22Rv1 (cell line): ENCODE data around the gene TMEM135.

ENCODE experiments used
- ZFX ChIP-seq: fragments of 450-650 bp; IDR thresholded peaks from 2 replicates; pipeline ENCODE4 v1.6.1; 2017; ENCODE audit warnings: antibody characterized with exemption, borderline replicate concordance
- TF ChIP-seq, protein P1 (sequence below): fragments of 450-650 bp; IDR thresholded peaks from 2 replicates; pipeline ENCODE4 v1.5.1; 2017; ENCODE audit warnings: mild to moderate bottlenecking

DNA sequence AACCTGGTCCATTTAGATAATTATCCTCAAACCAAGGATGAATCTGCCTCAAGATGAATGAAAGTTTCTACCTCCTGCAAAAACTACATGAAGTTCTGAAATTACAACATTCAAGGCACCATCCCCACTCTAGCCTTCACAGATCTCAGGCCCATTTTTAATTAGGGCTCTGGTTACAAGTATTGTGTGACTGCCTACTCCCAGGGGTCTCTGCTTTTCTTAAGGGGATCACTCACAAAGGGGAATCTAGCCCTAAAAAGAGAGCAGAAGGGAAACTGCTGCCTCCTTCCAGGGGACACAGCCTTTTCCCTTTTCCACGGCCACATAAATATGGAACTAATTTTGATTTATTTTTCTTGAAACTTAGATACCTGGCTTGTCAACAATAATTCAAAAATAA lies 17.4 kb upstream of the TMEM135 start:
- TF ChIP-seq, protein P1, sequence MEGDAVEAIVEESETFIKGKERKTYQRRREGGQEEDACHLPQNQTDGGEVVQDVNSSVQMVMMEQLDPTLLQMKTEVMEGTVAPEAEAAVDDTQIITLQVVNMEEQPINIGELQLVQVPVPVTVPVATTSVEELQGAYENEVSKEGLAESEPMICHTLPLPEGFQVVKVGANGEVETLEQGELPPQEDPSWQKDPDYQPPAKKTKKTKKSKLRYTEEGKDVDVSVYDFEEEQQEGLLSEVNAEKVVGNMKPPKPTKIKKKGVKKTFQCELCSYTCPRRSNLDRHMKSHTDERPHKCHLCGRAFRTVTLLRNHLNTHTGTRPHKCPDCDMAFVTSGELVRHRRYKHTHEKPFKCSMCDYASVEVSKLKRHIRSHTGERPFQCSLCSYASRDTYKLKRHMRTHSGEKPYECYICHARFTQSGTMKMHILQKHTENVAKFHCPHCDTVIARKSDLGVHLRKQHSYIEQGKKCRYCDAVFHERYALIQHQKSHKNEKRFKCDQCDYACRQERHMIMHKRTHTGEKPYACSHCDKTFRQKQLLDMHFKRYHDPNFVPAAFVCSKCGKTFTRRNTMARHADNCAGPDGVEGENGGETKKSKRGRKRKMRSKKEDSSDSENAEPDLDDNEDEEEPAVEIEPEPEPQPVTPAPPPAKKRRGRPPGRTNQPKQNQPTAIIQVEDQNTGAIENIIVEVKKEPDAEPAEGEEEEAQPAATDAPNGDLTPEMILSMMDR: no peak
- no peak for TF ChIP-seq ZFX
